Measurements from ENCODE around the gene SLC25A36.
A peak's percentile ranks its signal among the peaks of the same experiment; 100 is the strongest.

The SLC25A36 gene

GRCh38 chr3:140941434-140942220 lies at the start of gene SLC25A36:
TSS of gene SLC25A36 (plus strand) at chr3:140941836. CDS start at chr3:140942055, 219 bp downstream.
- TF ChIP-seq CTCF (IDR thresholded peaks at IDR 0.05; ENCODE audit: insufficient read depth, missing control alignments) = no peak
- FAIRE-seq = peak; percentile 16
- DNase-seq (ENCODE audit: insufficient read length, low spot score) = peak; percentile 53

GRCh38 chr3:140896997-140897396 lies 44.6 kb upstream of the SLC25A36 start:
- TF ChIP-seq CTCF (IDR thresholded peaks at IDR 0.05; ENCODE audit: insufficient read depth, missing control alignments) = no peak
- DNase-seq (ENCODE audit: insufficient read length, low spot score) (no peak), FAIRE-seq (no peak)

GRCh38 chr3:140898340-140899180 lies 43.1 kb upstream of the SLC25A36 start:
- FAIRE-seq = peak; percentile 61
- no peak for DNase-seq (ENCODE audit: insufficient read length, low spot score)
- peak; percentile 71 for TF ChIP-seq CTCF (IDR thresholded peaks at IDR 0.05; ENCODE audit: insufficient read depth, missing control alignments)

GRCh38 chr3:140899363-140899762 lies 42.3 kb upstream of the SLC25A36 start:
- DNase-seq (ENCODE audit: insufficient read length, low spot score) (no peak), FAIRE-seq (no peak)
- TF ChIP-seq CTCF (IDR thresholded peaks at IDR 0.05; ENCODE audit: insufficient read depth, missing control alignments) = no peak

GRCh38 chr3:140902791-140903190 lies 38.8 kb upstream of the SLC25A36 start:
- no peak for TF ChIP-seq CTCF (IDR thresholded peaks at IDR 0.05; ENCODE audit: insufficient read depth, missing control alignments)
- FAIRE-seq (no peak), DNase-seq (ENCODE audit: insufficient read length, low spot score) (no peak)

GRCh38 chr3:140903196-140903595 lies 38.4 kb upstream of the SLC25A36 start:
- FAIRE-seq = no peak
- no peak for TF ChIP-seq CTCF (IDR thresholded peaks at IDR 0.05; ENCODE audit: insufficient read depth, missing control alignments)
- DNase-seq (ENCODE audit: insufficient read length, low spot score) = no peak
